ENCODE results near the gene CTIF. TPM values are rescaled to one million over a fixed set of nuclear protein-coding genes. Genes with fewer than 3 reads are reported as not detected.

The CTIF gene
- total RNA-seq, 1 experiment from 2014 or later: 5.9 TPM

DNA sequence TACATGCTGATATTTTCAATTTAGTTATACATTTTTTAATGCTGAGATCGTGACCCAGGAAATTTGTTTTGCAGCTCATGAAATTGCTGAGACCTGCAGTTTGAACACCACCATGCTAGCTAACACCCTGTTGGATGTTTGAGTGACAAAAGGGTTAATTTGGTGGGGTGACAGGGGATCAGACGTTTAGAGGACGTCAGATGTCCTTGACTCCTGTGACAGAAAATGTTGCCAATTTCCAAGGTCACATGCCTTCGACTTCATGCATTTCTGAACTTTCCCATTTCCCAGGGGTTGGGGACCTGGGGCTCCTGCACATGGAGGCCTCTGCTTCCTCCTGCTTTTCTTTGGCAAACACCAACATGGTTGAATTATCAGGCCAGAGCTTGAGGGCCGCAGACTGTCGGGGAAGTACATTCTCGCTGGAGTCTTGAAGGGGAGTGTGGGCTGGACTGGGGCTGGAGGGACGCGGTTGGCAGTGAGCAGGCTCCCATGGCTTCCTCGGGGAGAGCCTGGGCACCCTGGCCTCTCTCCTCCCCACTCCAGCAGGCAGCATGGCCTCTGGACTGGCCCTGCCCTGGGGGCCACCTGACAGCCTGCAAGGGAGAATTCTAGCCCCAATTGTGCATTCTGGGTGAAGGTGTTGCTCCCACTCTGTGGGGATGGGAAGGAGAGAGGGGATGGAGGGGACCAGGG, 73.1 kb downstream of the CTIF start:
- DNase-seq (ENCODE audit: low spot score): no peak
- in situ Hi-C loops (cut with HindIII; ENCODE audit: low sequenced_read_pairs): no loop called here

DNA sequence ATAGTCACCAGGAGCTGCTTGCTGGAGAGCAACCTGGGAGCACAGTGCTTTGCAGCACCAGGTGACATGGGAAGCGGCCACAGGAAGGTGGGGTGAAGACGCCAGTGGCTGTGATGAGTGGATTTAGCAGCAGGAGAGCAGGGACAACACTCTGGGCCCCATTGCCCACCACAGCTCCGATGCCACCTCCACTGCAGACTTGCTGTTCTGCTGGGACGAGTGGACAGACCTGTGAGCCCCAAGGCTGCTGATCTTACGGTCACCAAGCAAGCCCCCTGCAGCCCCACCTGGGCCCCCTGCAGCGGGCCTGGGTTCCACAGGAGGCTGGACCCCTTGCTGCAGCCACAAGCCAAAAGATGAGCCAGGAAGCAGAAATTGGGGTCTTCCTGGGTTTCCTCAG, 73.7 kb downstream of the CTIF start:
- no peak for DNase-seq (ENCODE audit: low spot score)
- in situ Hi-C loops (cut with HindIII; ENCODE audit: low sequenced_read_pairs): no loop called here

DNA sequence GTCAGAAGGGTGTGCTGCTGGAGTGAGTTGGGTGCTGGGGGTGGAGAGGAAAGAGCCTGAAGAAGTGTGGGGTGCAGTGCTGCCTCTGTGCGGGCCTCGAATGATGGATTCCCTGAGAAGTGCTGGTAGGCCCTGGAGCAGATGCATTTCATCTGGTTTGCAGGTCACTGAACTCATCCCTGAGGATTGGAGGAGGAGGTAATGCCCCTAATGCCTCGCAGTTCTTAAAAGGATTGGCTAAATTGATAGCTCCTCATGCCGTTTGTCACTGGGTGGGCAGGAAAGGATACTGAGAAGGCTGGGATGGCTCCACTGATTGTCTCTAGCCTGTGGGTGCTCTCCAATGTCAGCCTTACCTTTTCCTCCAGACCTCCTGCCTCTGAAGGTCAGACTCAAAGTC, 74.1 kb downstream of the CTIF start:
- in situ Hi-C loops (cut with HindIII; ENCODE audit: low sequenced_read_pairs): no loop called here
- DNase-seq (ENCODE audit: low spot score): no peak

DNA sequence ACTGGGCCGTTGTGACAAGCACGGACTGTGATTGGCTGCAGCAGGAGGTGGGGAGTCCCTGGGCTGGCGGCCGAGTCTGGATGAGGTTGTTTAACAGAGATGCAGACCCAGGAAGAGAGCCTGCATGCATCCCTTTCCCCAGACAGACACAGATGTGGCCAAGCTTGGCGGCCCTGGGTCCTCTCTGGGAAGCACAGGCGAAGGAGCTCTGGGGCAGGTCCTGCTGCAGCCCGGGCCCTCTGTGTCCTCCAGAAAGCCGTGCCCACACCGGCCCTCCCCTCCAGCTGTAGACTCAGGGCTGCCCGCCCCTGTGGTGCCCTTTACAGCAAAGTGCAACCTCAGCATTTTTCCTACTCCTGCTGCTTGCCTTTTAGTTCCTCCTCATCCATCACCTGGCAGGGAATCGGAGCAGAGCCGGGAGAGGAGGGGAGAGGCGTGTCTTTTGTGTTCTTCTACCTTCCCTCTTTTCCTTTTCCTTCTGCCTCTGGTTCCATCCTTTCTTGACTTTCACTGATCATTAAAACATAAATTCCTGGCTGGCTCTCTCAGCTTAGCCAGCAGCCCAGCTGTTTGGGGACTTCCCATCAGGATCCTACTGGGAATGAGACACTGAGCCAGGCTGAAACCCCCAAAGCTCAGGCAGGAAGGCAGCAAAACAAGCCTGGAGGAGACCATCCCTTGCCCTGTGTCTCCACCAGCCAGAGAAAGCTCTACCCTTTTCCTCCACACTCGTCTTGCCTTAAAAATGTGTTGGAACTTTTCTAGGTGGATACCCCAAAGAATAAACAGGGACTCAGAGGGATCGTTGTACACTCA, 75.0 kb downstream of the CTIF start:
- peak; percentile 69 for DNase-seq (ENCODE audit: low spot score)
- in situ Hi-C loops (cut with HindIII; ENCODE audit: low sequenced_read_pairs): no loop called here

DNA sequence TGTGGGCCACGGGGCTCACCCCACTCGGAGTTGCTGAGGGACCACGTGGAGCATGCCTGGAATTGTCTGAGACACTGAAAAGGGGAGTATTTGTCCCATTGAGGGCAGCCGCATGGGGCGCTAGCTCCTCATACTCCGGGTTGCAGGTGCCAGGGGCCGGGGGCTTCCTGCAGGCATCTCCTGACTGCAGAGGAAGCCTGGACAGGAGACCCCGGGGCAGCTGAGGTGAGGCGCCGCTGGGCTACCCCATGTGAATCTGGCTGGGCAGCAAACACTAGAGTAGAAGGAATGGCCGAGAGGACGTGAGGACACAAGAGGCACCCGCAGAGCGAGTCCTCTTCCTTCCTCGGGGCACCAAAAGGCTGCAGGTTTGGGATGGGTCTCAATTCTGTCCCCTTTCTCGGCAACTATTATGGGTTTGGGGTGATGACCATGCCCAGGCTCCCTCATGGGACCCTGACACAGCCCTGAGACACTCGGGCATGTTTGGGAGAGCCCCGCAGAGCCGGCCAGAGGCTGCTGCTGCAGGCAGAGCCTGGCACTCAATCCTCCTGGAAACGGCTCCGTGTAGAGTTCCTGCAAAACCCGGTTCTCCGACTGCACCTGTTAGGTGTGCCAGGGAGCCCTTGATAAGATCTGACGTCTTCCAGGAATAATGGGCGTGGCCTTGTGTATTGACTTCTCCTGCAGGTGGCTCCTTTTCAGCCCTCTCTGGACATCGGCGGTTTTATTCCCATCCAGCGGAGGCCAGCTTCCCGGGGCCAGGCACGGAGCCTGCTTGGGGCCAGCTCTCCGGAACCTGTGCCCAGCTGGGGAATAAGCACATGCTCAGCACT, 77.0 kb downstream of the CTIF start:
- no peak for DNase-seq (ENCODE audit: low spot score)
- in situ Hi-C loops (cut with HindIII; ENCODE audit: low sequenced_read_pairs): no loop called here

DNA sequence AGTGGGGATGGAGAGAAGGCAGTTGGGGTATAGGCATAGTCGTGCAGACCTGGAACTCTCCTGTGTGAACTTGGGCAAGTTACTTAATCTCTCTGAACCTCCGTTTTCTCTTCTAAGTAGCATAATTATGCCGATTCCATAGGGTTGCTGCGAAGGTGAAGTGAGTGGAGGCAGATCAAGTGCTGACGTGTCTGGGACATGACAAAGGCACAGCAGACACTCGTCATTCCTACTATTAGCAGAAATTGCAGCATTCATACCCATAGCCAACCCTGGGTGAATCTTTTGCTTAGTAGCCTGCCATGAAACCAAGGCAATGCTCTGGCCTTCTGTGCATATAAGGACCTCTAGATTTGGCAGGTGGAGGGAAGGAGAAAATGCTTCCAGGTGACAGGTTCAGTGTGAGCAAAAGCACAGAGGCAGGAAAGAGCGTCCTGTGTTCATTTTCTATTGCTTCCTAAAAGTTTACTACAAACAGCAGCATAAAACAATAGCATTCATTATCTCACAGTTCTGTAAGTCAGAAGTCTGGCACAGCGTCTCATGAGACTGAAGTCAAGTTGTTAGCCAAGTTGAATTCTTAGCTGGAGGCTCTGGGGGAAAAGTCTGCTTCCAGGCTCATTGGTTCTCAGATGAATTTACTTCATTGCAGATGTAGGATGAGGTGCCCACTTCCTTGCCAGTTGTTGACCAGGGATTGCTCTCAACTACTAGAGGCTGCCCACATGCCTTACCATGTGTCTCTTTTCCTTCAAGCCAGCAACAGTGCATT, 77.8 kb downstream of the CTIF start:
- no peak for DNase-seq (ENCODE audit: low spot score)
- in situ Hi-C loops (cut with HindIII; ENCODE audit: low sequenced_read_pairs): no loop called here

DNA sequence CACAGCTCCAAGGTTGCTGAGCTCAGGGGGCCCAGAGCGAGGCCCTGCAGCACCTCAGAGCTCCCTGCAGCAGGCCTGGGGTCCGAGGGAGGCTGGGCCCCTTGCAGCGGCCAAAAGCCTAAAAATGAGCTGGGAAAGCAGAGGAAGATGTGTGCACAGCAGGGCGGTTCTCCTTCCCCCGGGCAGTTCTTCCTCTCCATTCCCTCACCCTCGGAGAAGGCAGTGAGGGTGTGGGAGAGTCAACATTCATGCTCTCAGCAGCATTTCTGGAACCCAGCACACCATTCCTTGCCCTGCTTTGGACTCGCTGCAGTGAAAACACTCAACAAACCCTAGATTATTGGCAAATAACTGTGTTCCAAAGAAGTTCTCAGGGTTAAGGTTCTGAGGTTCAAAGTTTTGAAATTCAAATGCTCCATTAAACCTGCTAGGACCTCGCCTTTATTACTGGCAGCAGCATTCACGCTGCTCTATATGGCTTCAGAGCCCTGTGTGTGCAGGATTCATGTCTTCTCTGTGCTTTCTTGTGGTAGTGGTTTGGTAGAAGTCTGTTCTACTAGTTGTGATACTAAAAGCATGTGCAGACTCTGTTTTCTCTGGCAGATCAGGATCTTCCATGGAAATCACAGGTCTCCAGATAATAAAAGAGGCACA, 79.1 kb downstream of the CTIF start:
- no peak for DNase-seq (ENCODE audit: low spot score)
- in situ Hi-C loops (cut with HindIII; ENCODE audit: low sequenced_read_pairs): no loop called here

DNA sequence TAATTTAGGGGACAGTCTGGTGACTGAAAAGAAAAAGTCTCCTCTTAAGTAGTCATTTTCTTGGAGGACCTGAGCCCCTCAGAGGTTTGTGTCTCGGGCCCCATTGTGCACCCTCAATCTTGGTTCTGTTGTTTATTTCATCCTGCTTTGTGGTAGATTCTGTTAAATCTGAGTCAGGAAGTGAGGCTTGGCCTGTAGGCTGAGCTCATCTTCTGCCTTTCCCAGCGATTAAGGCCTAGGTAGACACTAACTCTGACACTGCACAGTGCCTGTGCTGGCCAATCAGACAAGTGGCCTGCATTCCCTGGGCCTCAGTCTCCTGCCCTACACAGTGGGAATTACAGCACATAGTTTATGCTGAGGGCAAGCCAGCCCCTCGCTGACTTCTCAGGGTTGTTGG, 80.2 kb downstream of the CTIF start:
- in situ Hi-C loops (cut with HindIII; ENCODE audit: low sequenced_read_pairs): no loop called here
- no peak for DNase-seq (ENCODE audit: low spot score)

DNA sequence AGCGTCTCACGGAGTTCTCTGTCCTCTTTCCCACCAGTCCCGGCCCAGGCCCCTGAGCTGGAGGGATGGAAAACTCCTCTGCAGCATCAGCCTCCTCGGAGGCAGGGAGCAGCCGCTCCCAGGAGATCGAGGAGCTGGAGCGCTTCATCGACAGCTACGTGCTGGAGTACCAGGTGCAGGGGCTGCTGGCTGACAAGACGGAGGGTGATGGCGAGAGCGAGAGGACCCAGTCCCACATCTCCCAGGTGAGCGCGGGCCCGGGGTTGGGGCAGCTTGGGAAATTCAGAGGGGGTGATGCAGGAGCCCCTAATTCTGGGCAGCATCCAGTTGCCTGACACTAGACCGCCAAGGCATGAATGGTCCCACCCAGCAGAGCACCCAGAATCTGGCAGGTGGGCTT, 80.7 kb downstream of the CTIF start:
- no peak for DNase-seq (ENCODE audit: low spot score)
- in situ Hi-C loops (cut with HindIII; ENCODE audit: low sequenced_read_pairs): no loop called here

DNA sequence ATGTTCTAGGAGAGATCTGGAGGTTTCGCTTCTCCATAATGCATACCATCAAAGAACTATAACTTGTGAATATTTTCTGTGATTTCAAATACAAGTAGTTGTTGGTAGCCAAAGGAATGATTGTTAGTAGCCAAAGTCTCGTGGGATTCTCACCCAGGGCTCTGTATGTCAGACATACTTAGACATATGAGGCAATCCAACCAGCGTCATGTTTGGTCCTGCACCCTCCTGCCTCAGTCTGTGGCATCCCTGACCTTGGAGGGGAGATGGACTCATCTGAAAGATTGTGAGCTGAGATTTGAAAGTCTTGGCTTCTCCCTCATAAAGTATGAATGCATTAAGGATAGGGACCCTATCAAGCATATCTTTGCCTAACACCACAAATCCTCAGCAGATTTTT, 81.2 kb downstream of the CTIF start:
- in situ Hi-C loops (cut with HindIII; ENCODE audit: low sequenced_read_pairs): no loop called here
- DNase-seq (ENCODE audit: low spot score): no peak

DNA sequence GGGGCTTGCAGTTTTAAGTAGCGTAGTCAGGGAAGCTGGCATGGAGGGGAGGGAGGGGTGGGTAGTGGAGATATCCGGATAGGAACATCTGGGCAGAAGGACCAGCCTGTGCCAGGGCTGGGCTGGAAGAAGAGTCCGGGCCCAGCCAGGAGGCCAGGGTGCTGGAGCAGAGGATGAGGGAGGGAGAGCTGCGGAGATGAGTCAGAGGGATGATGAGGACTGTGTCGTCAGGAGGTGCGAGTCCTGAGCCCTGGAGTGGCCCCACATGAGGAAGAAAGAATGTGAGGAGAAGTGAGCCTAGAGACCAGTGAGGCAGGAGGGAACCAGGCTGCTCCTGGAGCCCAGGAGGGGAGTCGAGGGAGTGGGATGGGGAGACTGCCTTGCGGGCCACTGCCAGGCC, 82.4 kb downstream of the CTIF start:
- in situ Hi-C loops (cut with HindIII; ENCODE audit: low sequenced_read_pairs): no loop called here
- DNase-seq (ENCODE audit: low spot score): no peak

DNA sequence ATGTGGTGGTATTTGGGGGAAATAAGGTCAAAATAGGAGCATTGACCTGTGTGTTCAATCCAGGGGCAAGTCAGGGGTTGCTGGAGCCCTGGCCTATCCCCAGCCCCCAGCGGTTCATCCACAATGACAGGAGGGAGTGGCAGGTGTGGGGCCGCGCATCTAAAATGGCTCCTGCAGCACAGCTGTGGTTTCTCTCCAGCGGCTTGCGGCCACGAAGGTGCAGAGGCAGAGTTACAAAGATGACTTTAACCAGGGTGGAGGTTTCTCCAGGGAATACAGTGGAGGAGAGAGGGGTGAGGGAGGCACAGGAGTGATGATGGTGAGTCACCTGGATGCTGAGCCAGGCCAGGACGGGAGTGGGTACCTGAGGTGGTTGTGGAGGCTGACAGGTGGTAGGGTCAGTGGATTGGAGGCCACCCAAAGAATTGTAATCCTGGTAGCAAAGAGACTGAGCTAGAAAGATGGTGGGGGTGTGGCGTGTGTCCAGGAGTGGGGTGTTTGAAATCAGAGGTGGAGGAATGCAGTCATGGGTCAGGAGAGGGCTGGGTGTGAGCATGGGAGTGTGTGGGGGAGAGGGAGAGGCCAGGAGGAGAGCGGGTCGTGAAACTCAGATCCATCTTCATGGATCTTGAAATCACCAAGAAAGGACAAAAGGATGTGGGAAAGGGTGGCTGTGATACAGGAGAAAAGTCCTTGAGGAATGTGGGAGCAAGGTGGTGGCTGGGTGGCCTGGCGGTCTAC, 83.2 kb downstream of the CTIF start:
- in situ Hi-C loops (cut with HindIII; ENCODE audit: low sequenced_read_pairs): no loop called here
- DNase-seq (ENCODE audit: low spot score): no peak

DNA sequence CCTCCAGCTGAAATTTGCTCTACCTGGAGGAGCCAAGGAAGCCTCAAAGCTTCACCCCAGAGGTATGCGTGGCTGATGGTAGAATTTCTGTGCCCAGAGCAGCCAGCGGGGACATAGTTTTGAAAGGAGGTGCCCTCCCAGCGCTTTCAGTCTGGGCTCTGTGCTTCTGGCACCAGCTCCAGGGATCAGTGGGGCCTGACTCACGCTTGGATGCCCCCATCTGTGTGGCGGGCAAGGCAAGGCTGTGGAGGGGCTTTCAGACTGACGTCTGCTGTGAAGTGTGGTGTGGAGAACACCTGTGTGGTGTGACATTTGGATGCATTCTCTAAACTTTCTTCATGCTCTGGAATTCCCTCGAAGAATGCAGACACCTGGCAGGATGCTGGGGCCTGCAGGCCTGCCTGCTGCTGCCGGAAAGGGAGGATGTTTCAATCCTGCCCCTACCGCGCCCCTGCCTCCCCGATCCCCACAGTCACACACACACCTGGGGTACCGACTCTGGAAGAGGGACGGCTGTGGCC, 84.1 kb downstream of the CTIF start:
- peak; percentile 60 for DNase-seq (ENCODE audit: low spot score)

DNA sequence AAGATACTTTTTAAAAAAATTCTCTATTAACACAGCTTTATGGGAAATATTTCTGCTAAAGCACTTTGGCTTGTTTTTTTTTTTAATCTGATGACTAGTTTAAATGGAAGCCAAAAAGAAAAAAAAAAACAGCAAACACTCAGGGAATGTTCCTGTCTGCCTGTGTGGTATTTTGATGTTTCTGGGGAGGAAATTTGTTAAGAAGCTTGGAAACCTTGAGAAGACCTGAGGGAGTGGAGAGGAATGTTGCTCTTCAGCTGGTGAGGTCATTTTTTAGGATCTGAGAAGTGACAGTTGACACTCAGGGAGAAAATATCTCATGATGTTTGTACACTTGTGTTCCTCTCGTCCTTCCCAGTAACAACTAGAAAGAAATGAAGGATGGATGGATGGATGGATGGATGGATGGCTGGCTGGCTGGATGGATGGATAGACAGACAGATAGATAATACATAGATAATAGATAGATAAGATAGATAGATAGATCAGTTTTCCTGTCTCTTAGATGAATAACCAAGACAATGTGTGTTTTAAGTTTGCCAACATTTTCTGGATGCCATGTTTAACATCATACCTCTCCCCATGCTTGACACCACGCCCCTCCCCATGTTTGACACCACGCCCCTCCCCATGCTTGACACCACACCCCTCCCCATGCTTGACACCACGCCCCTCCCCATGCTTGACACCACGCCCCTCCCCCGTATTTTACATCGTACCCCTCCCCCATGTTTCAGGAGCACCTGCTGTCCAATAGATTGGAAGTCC, 84.8 kb downstream of the CTIF start:
- DNase-seq (ENCODE audit: low spot score): no peak
- in situ Hi-C loops (cut with HindIII; ENCODE audit: low sequenced_read_pairs): no loop called here

More for the DNA sequence above, 84.1 kb downstream of the CTIF start:
- in situ Hi-C loops (cut with HindIII; ENCODE audit: low sequenced_read_pairs): no loop called here

DNA sequence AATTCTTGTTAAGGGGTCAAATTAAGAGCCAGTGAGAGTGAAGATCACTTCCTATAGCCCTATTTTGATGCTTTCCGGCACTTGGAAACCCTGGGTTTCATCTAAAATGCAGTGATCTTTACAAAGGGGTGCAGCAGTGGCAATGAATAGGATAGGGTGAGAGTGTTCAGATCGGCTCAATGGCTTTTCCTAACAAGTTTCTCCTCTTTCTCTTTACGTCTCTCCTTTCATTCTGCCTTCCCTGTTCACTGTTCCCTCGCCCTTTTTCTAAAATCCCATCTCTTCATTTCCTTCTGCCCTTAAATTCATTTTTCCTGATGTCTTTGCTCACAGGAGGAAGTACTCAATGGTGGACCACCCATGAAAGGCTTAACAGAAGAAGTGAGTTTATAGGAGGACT, 86.0 kb downstream of the CTIF start:
- no peak for DNase-seq (ENCODE audit: low spot score)
- in situ Hi-C loops (cut with HindIII; ENCODE audit: low sequenced_read_pairs): no loop called here

DNA sequence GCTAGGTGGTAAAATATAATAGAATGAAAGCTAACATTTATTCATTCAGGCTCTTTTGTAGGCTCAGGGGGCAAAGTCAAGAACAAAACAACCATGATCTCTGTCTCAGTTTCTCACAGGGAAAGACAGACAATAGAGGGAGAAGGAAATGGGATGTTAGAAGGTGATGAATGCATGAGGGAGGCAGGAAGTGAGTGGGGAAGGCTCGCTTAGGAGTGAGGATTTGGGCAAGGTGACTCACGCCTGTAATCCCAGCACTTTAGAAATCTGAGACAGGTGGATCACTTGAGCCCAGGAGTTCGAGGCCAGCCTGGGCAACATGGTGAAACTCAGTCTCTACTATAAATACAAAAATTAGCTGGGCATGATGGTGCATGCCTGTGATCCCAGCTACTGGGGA, 88.4 kb downstream of the CTIF start:
- in situ Hi-C loops (cut with HindIII; ENCODE audit: low sequenced_read_pairs): no loop called here

DNA sequence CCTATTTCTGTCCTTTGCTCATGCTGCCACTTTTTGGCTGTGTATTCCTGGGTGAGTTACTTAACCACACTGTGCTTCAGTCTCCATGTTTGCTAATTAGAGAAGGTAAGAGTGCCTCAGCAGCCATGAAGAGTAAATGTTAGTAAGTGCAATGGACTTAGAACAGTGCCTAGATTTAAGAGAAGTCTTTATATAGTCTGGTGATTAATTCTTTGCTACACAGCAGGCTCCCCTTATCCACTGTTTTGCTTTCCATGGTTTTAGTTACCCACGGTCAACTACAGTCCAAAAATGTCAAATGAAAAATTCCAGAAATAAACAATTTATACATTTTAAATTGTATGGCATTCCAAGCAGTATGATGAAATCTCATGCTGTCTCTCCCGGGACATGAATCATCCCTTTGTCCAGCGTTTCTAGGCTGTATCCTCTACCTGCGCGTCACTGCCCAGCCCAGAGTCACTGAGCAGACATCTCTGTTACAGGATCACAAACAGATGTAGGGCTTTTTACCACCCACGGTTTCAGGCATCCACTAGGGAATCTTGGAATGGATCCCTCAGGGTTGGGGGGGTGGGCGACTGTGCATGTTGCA, 91.0 kb downstream of the CTIF start:
- in situ Hi-C loops (cut with HindIII; ENCODE audit: low sequenced_read_pairs): no loop called here
- no peak for DNase-seq (ENCODE audit: low spot score)

More for the DNA sequence above, 88.4 kb downstream of the CTIF start:
- no peak for DNase-seq (ENCODE audit: low spot score)

All from G401 (cell line).